ENCODE results near the gene TOMM20.
"Not testable (repeated sequence)": the region's sequence is repeated elsewhere in the genome, so short reads cannot be mapped to it uniquely, and the experiment has no call there.

TOMM20 gene

GRCh38 chr1:235128456-235129328 is at the start of gene TOMM20:
TSS of gene TOMM20 (minus strand) at chr1:235128837. CDS start at chr1:235128715, 122 bp downstream.
- DNase-seq (ENCODE audit: low spot score) = peak; percentile 95

- DNase-seq (ENCODE audit: low spot score) = no peak
Observed at GRCh38 chr1:235176486-235176885, 47.8 kb upstream of the TOMM20 start.

- DNase-seq (ENCODE audit: low spot score) = no peak
Observed at GRCh38 chr1:235169986-235170385, 41.3 kb upstream of the TOMM20 start.

GRCh38 chr1:235168375-235168774 is 39.7 kb upstream of the TOMM20 start:
- no peak for DNase-seq (ENCODE audit: low spot score)

GRCh38 chr1:235161685-235162327 is 33.2 kb upstream of the TOMM20 start:
- no peak for DNase-seq (ENCODE audit: low spot score)

GRCh38 chr1:235160957-235161684 is 32.5 kb upstream of the TOMM20 start, which contains the start of gene RBM34:
TSS of gene RBM34 (minus strand) at chr1:235161250. CDS start at chr1:235161226, 24 bp downstream.
- DNase-seq (ENCODE audit: low spot score) = peak; percentile 91

GRCh38 chr1:235160383-235160956 is 31.8 kb upstream of the TOMM20 start:
- DNase-seq (ENCODE audit: low spot score) = peak; percentile 53

GRCh38 chr1:235159930-235160329 is 31.3 kb upstream of the TOMM20 start:
- not testable (repeated sequence) for DNase-seq (ENCODE audit: low spot score)

GRCh38 chr1:235159284-235159683 is 30.6 kb upstream of the TOMM20 start:
- not testable (repeated sequence) for DNase-seq (ENCODE audit: low spot score)

- DNase-seq (ENCODE audit: low spot score) = no peak
Observed at GRCh38 chr1:235158680-235159079, 30.0 kb upstream of the TOMM20 start.

GRCh38 chr1:235157150-235157549 is 28.5 kb upstream of the TOMM20 start:
- no peak for DNase-seq (ENCODE audit: low spot score)

GRCh38 chr1:235156740-235157139 is 28.1 kb upstream of the TOMM20 start:
- DNase-seq (ENCODE audit: low spot score) = no peak

- no peak for DNase-seq (ENCODE audit: low spot score)
Observed at GRCh38 chr1:235156265-235156664, 27.6 kb upstream of the TOMM20 start.

GRCh38 chr1:235152235-235152634 is 23.6 kb upstream of the TOMM20 start:
- DNase-seq (ENCODE audit: low spot score) = no peak

- no peak for DNase-seq (ENCODE audit: low spot score)
Observed at GRCh38 chr1:235151033-235151432, 22.4 kb upstream of the TOMM20 start.

GRCh38 chr1:235149824-235150223 is 21.2 kb upstream of the TOMM20 start:
- no peak for DNase-seq (ENCODE audit: low spot score)

GRCh38 chr1:235147269-235147668 is 18.6 kb upstream of the TOMM20 start:
- no peak for DNase-seq (ENCODE audit: low spot score)

- no peak for DNase-seq (ENCODE audit: low spot score)
Observed at GRCh38 chr1:235145639-235146038, 17.0 kb upstream of the TOMM20 start.

- no peak for DNase-seq (ENCODE audit: low spot score)
Observed at GRCh38 chr1:235142991-235143390, 14.4 kb upstream of the TOMM20 start.

- DNase-seq (ENCODE audit: low spot score) = no peak
Observed at GRCh38 chr1:235139315-235139714, 10.7 kb upstream of the TOMM20 start.

GRCh38 chr1:235138821-235139220 is 10.2 kb upstream of the TOMM20 start:
- DNase-seq (ENCODE audit: low spot score) = no peak

GRCh38 chr1:235136111-235136510 is 7.5 kb upstream of the TOMM20 start:
- no peak for DNase-seq (ENCODE audit: low spot score)
